Vagina (tissue), 2 donors: ENCODE data around the gene RAB11FIP4.

ENCODE experiments used
- POLR2A ChIP-seq, 2 donors: fragments of 450-650 bp; IDR thresholded peaks; one replicate each; pipeline ENCODE4 v1.6.1; 2017; ENCODE audit warnings: antibody characterized with exemption in 2 of 2, mild to moderate bottlenecking in 2 of 2, moderate library complexity in 2 of 2
- POLR2AphosphoS5 ChIP-seq, 2 donors: sonication (generic); formaldehyde crosslinking; IDR thresholded peaks; one replicate each; pipeline ENCODE4 v1.9.0; 2017; ENCODE audit warnings: antibody characterized with exemption in 2 of 2, mild to moderate bottlenecking in 2 of 2, low read depth in 1 of 2; ENCODE audit not compliant: insufficient read depth in 1 of 2
- TF ChIP-seq, protein P1 (sequence below), 3 experiments: fragments of 450-650 bp in 2 of 3; fragments of 200-600 bp in 1 of 3; sonication (generic) in 1 of 3; IDR thresholded peaks; one replicate each; pipeline ENCODE4 v1.5.1; 2017 to 2019; ENCODE audit warnings: antibody characterized with exemption in 3 of 3, mild to moderate bottlenecking in 2 of 3, moderate library complexity in 2 of 3

DNA sequence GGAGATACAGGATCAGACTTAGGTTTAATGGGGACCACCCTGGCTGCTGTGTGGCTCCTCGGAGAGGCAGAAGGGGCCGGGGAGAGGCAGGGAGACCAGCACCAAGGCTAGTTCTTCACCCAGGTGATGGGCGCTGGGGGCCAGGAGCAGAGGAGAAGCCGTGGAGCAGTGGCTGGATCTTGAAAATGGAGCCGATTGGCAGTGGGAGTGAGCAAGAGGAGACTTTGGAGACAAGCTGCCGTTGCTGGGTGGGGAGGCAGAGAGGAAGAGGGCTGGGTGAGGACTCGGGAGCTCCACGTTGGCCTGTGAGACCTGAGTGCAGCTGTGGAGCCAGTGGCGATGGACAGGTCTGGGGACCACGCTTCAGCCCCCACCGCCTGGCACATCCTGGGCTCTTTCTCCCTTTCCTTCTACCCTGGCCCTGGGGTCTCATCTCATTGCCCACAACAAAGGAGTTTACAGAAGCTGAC, 9.0 kb downstream of the RAB11FIP4 start:
- TF ChIP-seq, protein P1, sequence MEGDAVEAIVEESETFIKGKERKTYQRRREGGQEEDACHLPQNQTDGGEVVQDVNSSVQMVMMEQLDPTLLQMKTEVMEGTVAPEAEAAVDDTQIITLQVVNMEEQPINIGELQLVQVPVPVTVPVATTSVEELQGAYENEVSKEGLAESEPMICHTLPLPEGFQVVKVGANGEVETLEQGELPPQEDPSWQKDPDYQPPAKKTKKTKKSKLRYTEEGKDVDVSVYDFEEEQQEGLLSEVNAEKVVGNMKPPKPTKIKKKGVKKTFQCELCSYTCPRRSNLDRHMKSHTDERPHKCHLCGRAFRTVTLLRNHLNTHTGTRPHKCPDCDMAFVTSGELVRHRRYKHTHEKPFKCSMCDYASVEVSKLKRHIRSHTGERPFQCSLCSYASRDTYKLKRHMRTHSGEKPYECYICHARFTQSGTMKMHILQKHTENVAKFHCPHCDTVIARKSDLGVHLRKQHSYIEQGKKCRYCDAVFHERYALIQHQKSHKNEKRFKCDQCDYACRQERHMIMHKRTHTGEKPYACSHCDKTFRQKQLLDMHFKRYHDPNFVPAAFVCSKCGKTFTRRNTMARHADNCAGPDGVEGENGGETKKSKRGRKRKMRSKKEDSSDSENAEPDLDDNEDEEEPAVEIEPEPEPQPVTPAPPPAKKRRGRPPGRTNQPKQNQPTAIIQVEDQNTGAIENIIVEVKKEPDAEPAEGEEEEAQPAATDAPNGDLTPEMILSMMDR (IDR thresholded peaks at IDR 0.05): no peak
- TF ChIP-seq POLR2AphosphoS5 (IDR thresholded peaks at IDR 0.05; ENCODE audit: insufficient read depth in 1 of 2, low read depth in 1 of 2): no peak
- TF ChIP-seq POLR2A (IDR thresholded peaks at IDR 0.05): no peak
